NCI-H1694 (cell line): Measurements from ENCODE around the gene DPT.
"Not testable (repeated sequence)": the region's sequence is repeated elsewhere in the genome, so short reads cannot be mapped to it uniquely, and the experiment has no call there.

Source experiments
- DNase-seq: peaks from one replicate; lab custom pipeline; 2025; lab: John Stamatoyannopoulos, UW

The DPT gene

DNA sequence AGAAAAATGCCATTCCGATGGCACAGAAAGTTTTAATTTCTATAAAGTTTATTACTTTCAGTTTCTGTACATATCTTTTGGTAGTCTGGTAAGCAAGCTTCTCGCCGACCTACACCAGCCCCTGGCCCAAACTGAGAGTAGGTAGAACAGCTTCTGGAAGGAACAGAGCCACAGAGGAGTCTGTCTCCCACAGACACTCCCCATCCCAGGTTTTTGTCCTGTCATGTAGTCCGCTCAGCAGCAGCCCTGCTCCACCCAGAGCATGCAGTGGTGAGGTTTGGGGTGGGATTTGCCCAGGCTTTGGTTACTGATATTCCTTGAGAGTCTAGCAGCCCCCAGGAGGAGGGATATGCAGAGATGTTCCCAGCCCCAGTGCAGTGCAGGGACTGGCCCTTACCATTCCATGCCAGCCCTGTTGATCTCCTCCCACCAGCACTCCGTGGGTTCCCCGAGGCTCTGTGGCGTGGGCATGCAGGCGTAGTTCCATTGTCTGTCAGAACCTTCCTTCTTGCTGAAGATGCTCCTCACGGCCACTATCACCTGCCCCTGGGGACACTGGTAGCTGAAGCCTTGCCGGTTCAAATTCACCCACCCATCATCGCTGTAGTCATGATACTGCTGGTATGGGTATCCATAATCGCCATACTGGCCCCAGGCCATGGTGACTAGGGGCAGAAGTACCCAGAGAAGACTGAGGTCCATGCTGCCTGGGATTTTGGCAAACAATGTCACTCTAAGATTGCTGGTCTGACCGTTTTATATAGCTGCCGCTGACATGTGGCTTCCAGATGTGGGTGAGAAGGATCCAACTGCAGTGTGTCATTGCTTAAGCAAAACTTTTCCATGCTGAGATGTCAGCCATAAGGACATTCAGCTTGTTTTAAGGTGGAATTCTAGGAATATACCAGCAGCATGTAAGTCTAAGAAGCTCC, at the start of gene DPT:
Gene DPT, minus strand, starts transcription at position 734 of the 932 bp plus-strand sequence. Its CDS starts 32 bp downstream, at position 702.
- no peak for DNase-seq

- DNase-seq: no peak
Observed at GRCh38 chr1:168775366-168775765, 46.4 kb upstream of the DPT start.

DNA sequence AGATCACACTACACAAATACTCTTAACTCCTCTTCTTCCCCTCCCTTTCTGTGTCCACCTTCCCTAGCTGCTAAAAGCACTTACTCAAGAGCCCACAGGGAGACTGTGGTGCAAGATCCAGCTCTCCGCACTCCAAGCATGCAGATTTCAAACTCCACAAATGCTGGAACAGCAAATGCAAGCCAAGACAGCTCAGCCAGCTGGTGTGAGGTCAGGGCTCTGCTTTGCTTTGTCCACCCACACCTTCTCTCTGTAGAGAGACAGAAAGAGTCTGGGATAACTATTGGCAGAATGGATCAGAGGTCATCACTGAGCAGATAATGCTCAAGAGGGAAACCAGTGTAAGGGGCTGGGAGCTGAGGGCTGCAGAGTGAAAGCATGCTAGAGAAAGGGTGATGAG, 45.2 kb upstream of the DPT start:
- DNase-seq: no peak

DNA sequence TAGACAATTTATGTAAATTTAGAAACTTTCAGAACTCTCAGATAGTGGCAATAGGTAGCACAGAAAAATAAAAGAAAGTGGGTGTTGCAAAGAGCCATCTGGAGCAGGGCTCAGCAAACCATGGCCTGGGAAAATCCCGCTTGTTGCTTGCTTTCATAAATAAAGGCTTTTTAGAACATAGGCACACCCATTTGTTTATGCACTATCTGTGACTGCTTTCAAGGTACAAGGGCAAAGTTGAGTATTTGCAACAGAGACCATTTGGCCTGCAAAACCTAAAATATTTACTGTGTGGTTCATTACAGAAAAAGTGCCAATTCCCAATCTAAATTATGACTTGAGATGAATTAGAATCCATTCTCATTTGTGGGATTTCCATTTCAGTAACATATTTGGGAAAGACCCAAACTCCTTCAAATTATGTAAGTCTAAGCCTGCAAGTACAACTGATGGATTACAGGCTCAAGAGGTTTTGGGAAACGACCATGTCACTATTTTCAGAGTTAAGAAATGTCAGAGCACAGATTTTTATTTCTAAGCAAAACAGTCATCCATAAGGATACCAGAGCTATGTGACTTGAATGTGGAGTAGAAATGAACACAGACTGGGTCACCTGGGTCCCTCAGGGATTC, 43.5 kb upstream of the DPT start:
- DNase-seq: no peak

DNA sequence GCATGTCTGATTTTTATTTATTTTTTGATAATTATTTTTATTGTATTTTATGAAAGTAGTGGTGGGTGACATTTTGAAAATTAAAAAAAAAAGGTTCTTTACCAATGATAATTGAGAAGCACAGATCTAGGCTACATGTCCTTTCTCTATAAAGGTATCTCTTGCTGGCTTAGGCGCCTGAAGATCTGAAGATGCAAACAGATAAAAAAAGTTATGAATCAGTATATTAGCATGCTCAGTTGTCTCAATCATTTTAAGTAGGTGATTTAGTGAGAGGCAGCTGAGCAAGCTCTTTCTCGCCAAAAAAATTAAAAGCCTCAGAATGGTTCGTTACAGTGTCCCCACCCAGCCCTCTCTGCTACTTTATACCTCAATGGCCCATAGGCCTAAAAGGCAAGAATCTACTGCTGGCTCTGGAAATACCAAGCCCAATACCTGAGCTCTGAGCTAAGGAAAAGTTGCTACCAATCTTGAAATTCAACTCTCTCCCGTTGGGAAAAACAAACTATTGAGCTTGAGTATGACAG, 42.2 kb upstream of the DPT start:
- no peak for DNase-seq

GRCh38 chr1:168769893-168770292, 40.9 kb upstream of the DPT start:
- DNase-seq: not testable (repeated sequence)

- no peak for DNase-seq
Observed at GRCh38 chr1:168767894-168768584, 39.0 kb upstream of the DPT start.

GRCh38 chr1:168766568-168766967, 37.6 kb upstream of the DPT start:
- no peak for DNase-seq

- no peak for DNase-seq
Observed at GRCh38 chr1:168763031-168763430, 34.0 kb upstream of the DPT start.

- no peak for DNase-seq
Observed at GRCh38 chr1:168762473-168762872, 33.5 kb upstream of the DPT start.

GRCh38 chr1:168760781-168761180, 31.8 kb upstream of the DPT start:
- DNase-seq: no peak

DNA sequence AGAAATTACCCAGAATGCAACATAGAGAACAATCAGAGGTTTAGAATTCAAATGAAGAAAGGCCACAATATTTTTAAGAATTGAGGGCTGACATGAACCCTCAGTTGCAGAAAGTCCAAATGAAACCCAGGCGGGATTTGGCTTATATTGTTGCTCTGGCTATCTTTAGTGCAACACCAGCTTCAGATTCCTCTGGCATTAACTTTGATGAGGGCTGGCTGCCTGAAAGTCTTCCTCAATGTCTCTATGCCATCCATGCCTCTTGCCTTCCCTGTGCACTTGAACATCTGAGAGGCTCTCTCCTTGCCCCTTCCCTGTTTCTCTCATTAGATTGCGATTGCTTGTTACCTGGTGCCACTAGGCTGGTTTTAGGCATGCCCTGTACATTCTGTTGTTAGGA, 31.2 kb upstream of the DPT start:
- no peak for DNase-seq

DNA sequence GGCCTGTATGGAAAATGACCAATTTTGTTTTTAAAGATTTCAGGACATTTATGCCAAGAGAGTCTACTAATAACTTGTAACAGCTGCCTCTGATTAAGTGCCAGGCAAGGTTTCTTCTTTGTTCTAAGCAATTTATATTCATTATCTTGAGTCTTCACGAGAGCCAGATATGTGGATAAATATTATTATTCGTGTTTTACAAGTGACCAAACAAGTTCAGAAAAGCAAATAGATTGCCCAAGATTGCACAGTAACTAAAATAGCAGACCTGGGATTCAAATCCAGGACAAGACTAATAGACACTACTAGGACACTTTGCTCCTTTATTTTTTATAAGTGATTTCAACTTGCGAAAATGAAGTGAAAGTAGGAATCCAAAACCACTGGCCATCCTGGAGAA, 30.1 kb upstream of the DPT start:
- no peak for DNase-seq

GRCh38 chr1:168758503-168758902, 29.5 kb upstream of the DPT start:
- DNase-seq: no peak

DNA sequence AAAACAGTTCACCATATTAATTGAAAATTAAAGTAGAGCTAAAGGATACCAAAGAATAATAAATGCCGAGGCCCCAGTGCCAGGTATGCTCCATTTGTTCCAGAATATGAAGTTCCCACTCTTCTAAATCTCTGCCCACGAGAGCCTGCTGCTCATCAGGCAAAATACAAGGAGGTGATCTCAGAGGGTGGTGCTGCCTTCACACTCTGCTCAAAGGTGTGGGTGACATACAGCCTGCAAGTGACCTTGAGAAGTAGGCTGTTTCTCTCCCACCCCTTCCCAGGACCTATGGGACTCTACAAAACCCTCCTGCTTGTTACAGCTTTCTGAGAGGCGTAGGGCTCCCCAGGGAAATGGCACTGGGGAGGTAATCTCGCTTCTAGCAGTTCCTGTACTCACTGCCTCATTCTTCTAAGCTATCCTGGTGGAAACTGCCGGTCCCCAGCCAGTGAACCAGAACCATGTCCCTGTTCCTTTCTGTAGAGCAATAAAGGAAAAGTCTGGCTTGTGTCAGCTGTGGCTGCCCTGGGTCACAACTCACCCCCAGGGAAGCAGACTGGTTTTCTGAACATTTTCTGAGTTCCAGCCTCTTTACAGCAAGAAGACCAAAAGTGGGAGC, 26.9 kb upstream of the DPT start:
- DNase-seq: no peak

DNA sequence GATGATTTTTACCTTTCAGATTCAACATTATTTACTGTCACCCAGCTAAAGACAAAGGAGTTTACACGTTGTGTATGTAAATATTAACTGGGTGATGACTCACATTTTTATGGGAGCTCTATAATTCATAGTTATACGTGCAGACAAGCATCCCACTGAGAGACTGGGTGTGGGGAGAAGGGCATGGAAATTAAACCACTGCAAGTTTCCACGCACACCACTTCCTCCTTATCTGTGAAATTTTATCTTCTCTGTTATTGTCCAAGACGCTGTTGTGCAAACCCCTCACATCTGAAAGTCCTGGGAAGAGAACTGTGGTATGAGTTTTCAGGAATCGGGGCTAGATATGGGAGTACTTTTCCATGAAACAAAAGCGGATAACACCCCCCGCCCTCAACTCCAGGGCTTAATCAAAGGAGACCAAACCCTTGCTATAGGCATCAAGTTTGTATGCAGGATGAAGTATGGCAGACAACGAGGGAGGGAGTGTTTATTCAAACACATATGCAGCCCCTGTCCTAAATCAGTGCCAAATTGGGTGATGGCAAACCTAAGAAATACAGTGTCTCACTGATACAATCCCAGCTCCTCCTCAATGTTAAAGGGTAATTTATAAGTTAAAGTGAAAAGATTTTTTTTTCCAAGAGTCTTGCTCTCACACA, 23.3 kb upstream of the DPT start:
- no peak for DNase-seq

DNA sequence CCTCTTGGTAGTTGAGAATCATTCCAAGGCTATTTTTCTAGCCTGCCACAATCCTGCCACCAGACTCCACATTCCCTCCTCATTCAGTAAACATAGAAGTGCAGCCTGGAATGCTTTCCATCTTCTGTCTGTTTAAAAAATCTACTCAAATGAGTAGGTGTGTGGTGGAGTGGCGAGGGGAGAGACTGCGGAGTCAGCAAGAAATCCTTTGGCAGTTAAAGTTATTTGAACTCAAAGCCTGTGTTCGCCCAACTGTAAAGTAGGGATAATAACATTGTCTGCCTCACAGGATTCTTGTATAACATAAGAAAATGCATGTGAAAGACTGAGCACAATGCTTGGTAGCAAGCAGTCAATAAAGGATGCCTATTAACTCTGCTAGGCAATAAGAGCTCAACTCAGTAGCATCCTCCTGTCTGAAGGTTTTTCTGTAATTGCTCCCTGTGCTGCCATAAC, 22.2 kb upstream of the DPT start:
- no peak for DNase-seq

DNA sequence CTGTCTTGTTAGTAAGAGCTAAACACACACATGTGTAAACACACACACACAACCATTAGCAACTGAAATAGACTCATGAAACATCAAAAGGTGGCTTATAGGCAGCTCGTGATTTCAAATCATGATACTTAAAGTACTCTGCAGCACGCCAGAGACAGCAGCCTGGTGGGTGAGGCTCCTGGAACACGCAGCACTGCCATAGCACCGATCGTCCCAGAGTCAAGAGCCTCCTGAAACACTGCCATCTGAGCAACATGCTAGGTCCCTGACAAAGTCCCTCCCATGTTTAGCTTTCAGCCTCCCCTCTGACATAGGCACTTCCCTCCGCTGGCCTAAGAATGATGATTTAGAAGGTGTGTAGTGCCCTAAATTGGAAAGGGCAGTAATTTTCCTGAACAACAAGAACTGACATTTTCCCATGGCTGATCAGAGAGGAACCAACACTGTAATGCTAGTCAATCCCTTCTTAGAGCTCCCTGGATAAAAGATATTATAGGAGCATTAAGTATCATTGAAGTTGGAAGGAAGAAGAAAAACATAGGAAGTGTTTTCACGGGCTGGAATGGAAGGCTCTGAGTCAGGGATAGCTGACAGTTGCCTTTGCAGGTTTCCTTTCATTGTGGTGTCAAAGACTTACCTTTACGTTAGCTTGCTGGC, 14.1 kb upstream of the DPT start:
- DNase-seq: no peak

- no peak for DNase-seq
Observed at GRCh38 chr1:168742386-168742785, 13.4 kb upstream of the DPT start.

DNA sequence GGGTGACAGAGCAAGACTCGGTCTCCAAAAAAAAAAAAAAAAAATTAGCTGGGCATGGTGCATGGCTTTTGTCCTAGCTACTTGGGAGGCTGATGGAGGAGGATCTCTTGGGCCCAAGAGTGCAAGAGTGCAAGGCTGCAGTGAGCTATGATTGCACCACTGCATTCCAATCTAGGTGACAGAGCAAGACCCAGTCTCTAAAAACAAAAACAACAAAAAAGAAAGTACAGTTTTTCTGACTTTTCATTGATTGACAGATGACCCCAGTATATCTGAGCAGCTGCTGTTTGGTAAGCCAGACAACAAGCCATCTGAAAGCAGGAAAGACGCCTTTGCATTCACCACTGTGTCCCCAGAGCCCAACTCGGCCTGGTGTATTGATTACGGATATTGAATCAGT, 10.9 kb upstream of the DPT start:
- no peak for DNase-seq

DNA sequence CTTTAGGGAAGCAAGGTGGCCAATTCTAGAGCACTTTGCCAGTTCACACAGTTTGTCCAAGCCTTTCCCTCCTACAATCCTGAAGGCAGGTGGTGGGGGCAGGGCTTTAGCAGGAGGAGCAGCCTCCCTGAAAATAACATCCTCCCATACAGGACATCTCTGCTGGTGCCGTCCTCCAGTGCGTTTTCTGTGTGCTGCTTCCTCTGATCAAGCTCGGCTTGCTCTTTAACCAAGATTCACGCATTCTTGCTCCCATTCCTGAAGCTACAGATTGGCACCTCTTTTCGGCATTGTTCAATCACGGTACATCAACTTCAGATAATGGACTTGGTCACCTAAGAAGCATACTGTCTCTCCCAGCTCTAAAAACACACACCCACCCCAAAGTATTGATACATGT, 7.5 kb upstream of the DPT start:
- DNase-seq: no peak
